SK-N-SH (cell line): Measurements from ENCODE around the gene SFT2D1. TPM values are rescaled to one million over a fixed set of nuclear protein-coding genes. Genes with fewer than 3 reads are reported as not detected.

ENCODE experiments used
- CTCF ChIA-PET: fragments of 300-600, 350-600 bp; formaldehyde crosslinking; extraction: SDS; loops from one replicate; lab custom pipeline; 2021; lab: Yijun Ruan, JAX
- POLR2A ChIA-PET: fragments of 350-600 bp; sonication (Branson Sonifier 250); formaldehyde crosslinking; extraction: SDS; loops from one replicate; lab custom pipeline; 2020; ENCODE audit warnings: antibody characterized with exemption, inconsistent platforms; lab: Yijun Ruan, JAX
- DNase-seq: peaks from one replicate; pipeline ENCODE4 v3.0.0; 2012
- H2AFZ ChIP-seq: fragments of 200-600 bp; sonication (generic); 2 replicates; pipeline ENCODE4 v1.8.1; 2016; ENCODE audit warnings: antibody characterized with exemption, mild to moderate bottlenecking, low read depth
- H3F3A ChIP-seq: fragments of 200-600 bp; sonication (generic); replicated peaks from 2 replicates; pipeline ENCODE3; 2016; ENCODE audit warnings: antibody characterized with exemption, mild to moderate bottlenecking; ENCODE audit not compliant: insufficient read depth
- H3K27ac ChIP-seq, 2 experiments: fragments of 200-500 bp in 1 of 2; fragments of 200-600 bp in 1 of 2; sonication (Bioruptor generic) in 1 of 2; sonication (generic), shearing (Covaris generic) in 1 of 2; 2 replicates each; pipeline versions ENCODE4 v1.5.1 to v1.6.1; 2014 to 2016; ENCODE audit warnings: low read depth in 2 of 2, inconsistent platforms in 1 of 2, low read length in 1 of 2, mild to moderate bottlenecking in 1 of 2, mixed read lengths in 1 of 2
- H3K27me3 ChIP-seq: fragments of 200-600 bp; sonication (generic), shearing (Covaris generic); 2 replicates; pipeline ENCODE4 v1.6.1; 2016; ENCODE audit warnings: mixed run types; ENCODE audit not compliant: insufficient read depth
- H3K36me3 ChIP-seq, 2 experiments: fragments of 200-500 bp in 1 of 2; fragments of 200-600 bp in 1 of 2; sonication (Bioruptor generic) in 1 of 2; sonication (generic) in 1 of 2; replicated peaks in 1 of 2; 2 replicates each; pipeline versions ENCODE3 to v1.5.1; 2014 to 2016; ENCODE audit warnings: low read length in 1 of 2, mild to moderate bottlenecking in 1 of 2; ENCODE audit not compliant: insufficient read depth in 2 of 2, control insufficient read depth in 1 of 2
- H3K4me1 ChIP-seq, 2 experiments: fragments of 200-500 bp in 1 of 2; fragments of 200-600 bp in 1 of 2; sonication (Bioruptor generic) in 1 of 2; sonication (generic), shearing (Covaris generic) in 1 of 2; 2 replicates each; pipeline versions ENCODE4 v1.5.1 to v1.6.1; 2014 to 2016; ENCODE audit warnings: low read depth in 1 of 2, low read length in 1 of 2, mixed run types in 1 of 2; ENCODE audit not compliant: insufficient read depth in 2 of 2, control insufficient read depth in 1 of 2
- H3K4me2 ChIP-seq: fragments of 200-600 bp; sonication (generic), shearing (Covaris generic); 2 replicates; pipeline ENCODE4 v1.6.1; 2017; ENCODE audit warnings: mixed run types
- H3K4me3 ChIP-seq, 2 experiments: fragments of 200-500 bp in 1 of 2; fragments of 200-600 bp in 1 of 2; sonication (Bioruptor generic) in 1 of 2; sonication (generic), shearing (Covaris generic) in 1 of 2; 2 replicates each; pipeline versions ENCODE4 v1.5.1 to v1.8.1; 2014 to 2016; ENCODE audit warnings: low read depth in 2 of 2, inconsistent platforms in 1 of 2, low read length in 1 of 2, mild to moderate bottlenecking in 1 of 2, mixed read lengths in 1 of 2, moderate library complexity in 1 of 2
- H3K79me2 ChIP-seq: fragments of 200-600 bp; sonication (generic); 2 replicates; pipeline ENCODE4 v1.8.1; 2017; ENCODE audit warnings: mild to moderate bottlenecking; ENCODE audit not compliant: insufficient read depth
- H3K9ac ChIP-seq: fragments of 200-600 bp; sonication (generic); 2 replicates; pipeline ENCODE4 v1.6.1; 2017; ENCODE audit warnings: mixed run types
- H3K9me2 ChIP-seq: fragments of 200-600 bp; sonication (generic); 2 replicates; pipeline ENCODE4 v1.6.1; 2017; ENCODE audit warnings: mixed run types
- H3K9me3 ChIP-seq: fragments of 200-600 bp; sonication (generic); 2 replicates; pipeline ENCODE4 v1.6.1; 2017; ENCODE audit warnings: mixed run types, mild to moderate bottlenecking, moderate library complexity
- H4K20me1 ChIP-seq: fragments of 200-600 bp; sonication (generic); 2 replicates; pipeline ENCODE4 v1.6.1; 2017; ENCODE audit warnings: mild to moderate bottlenecking, mixed run types; ENCODE audit not compliant: insufficient read depth
- CTCF ChIP-seq: fragments of 200-600 bp; sonication (generic); IDR thresholded peaks from 2 replicates; pipeline ENCODE4 v1.6.1; 2017; ENCODE audit warnings: antibody characterized with exemption, mild to moderate bottlenecking, moderate library complexity
- ELF1 ChIP-seq: IDR thresholded peaks from 2 replicates; pipeline ENCODE4 v1.4.0; 2012
- GABPA ChIP-seq: IDR thresholded peaks from 2 replicates; pipeline ENCODE4 v1.4.0; 2012; ENCODE audit warnings: low read depth, mild to moderate bottlenecking
- IRF3 ChIP-seq: fragments of 150-350 bp; IDR thresholded peaks from 2 replicates; pipeline ENCODE4 v1.6.1; 2016; ENCODE audit warnings: mild to moderate bottlenecking, low read depth, low read length
- JUND ChIP-seq: IDR thresholded peaks from 2 replicates; pipeline ENCODE4 v1.4.0; 2012
- MAX ChIP-seq: IDR thresholded peaks from 2 replicates; pipeline ENCODE4 v1.4.0; 2012; ENCODE audit warnings: low read depth
- MEF2A ChIP-seq: IDR thresholded peaks from 2 replicates; pipeline ENCODE4 v1.4.0; 2012; ENCODE audit warnings: low read depth, borderline replicate concordance
- PBX3 ChIP-seq: IDR thresholded peaks from 2 replicates; pipeline ENCODE4; 2012
- POLR2AphosphoS5 ChIP-seq: IDR thresholded peaks from 2 replicates; pipeline ENCODE4 v1.6.1; 2012; ENCODE audit warnings: low read depth, low read length
- RAD21 ChIP-seq: IDR thresholded peaks from 2 replicates; pipeline ENCODE4 v1.6.1; 2012; ENCODE audit warnings: mild to moderate bottlenecking, low read length
- REST ChIP-seq: IDR thresholded peaks from 2 replicates; pipeline ENCODE4 v1.6.1; 2012; ENCODE audit warnings: mild to moderate bottlenecking, low read depth, low read length, moderate library complexity
- SIN3A ChIP-seq: IDR thresholded peaks from 2 replicates; pipeline ENCODE4 v1.6.1; 2012; ENCODE audit warnings: low read depth, mild to moderate bottlenecking, low read length, moderate library complexity, borderline replicate concordance
- SMC3 ChIP-seq: IDR thresholded peaks from 2 replicates; pipeline ENCODE4 v1.6.1; 2012; ENCODE audit warnings: low read depth, low read length, improper control_type of control experiment
- TEAD4 ChIP-seq: IDR thresholded peaks from 2 replicates; pipeline ENCODE4 v1.4.0; 2012; ENCODE audit warnings: mild to moderate bottlenecking, borderline replicate concordance; ENCODE audit not compliant: insufficient read depth
- USF1 ChIP-seq: IDR thresholded peaks from 2 replicates; pipeline ENCODE4 v1.4.0; 2012; ENCODE audit warnings: low read depth, borderline replicate concordance
- USF2 ChIP-seq: fragments of 150-350 bp; IDR thresholded peaks from 2 replicates; pipeline ENCODE4 v1.6.1; 2017; ENCODE audit warnings: antibody characterized with exemption, low read length, low read depth, borderline replicate concordance
- YY1 ChIP-seq: IDR thresholded peaks from 2 replicates; pipeline ENCODE4 v1.4.0; 2012; ENCODE audit warnings: low read depth, mild to moderate bottlenecking
- ZBTB33 ChIP-seq: IDR thresholded peaks from 2 replicates; pipeline ENCODE4 v1.4.0; 2012; ENCODE audit warnings: low read depth, borderline replicate concordance
- WGBS: methylation state at CpG from one replicate; pipeline ENCODE4 v1.1.6; 2017; ENCODE audit warnings: low lambda C conversion rate; 5-methylcytosine and 5-hydroxymethylcytosine counted together
- polyA plus RNA-seq, 3 experiments: library from polyadenylated mRNA; depleted of rRNA; stranded (reverse); fragments of >200 nt; gene quantifications; 2 replicates each; pipeline ENCODE4 v1.2.3, GENCODE V29; 2012

The SFT2D1 gene
- polyA plus RNA-seq, 1 of the 3 experiments (the other 2 are of a cell fraction) = 131 TPM

GRCh38 chr6:166300357-166300987, 41.9 kb downstream of the SFT2D1 start:
- POLR2A ChIA-PET = no interaction called here
- Histone ChIP-seq H3K9me3 (no peaks in the 10 kb centered on the region), H3F3A (no peaks in the 10 kb centered on the region), H3K79me2 (no peaks in the 10 kb centered on the region), H2AFZ (no peak overlapping the region), H3K27ac (no peak overlapping the region), H3K27me3 (peaks cover 20% of the 10 kb centered on the region), H3K4me2 (no peak overlapping the region)
- DNase-seq = no peak
- CTCF ChIA-PET = interaction anchor here (1.5 kb wide), 1 partner anchor 13 kb away, joined by 4 read pairs; no protein-coding TSS in a partner anchor
- TF ChIP-seq IRF3 (no peak), REST (no peak), MEF2A (no peak), USF1 (no peak), SIN3A (no peak), MAX (no peak), POLR2AphosphoS5 (no peak), ZBTB33 (no peak), YY1 (no peak), JUND (no peak), USF2 (no peak), TEAD4 (no peak), GABPA (no peak), SMC3 (no peak), ELF1 (no peak), CTCF (no peak), PBX3 (no peak), RAD21 (no peak)
- TF ChIP-seq, all 33 proteins: peak for 0
- Histone ChIP-seq H3K36me3 (no peaks in the 10 kb centered on the region), H3K9me2 (no peaks in the 10 kb centered on the region), H3K4me1 (no peaks in the 10 kb centered on the region), H3K4me3 (no peak overlapping the region), H4K20me1 (no peaks in the 10 kb centered on the region), H3K9ac (no peak overlapping the region)
- 57% methylated on average over 9 of the region's 9 CpGs for WGBS
